ENCODE results near the gene ATP2B2. TPM values are rescaled to one million over a fixed set of nuclear protein-coding genes. Genes with fewer than 3 reads are reported as not detected.

ATP2B2 gene
- total and polyA plus RNA-seq, 2 of the 8 experiments (the other 6 are each of a cell fraction or from before 2014, with no cell fraction given) = 0.14 to 1.2 TPM

- no peak for TF ChIP-seq CHD7 (IDR thresholded peaks at IDR 0.05; ENCODE audit: insufficient replicate concordance, low read length)
- no peak for TF ChIP-seq SIRT6 (IDR thresholded peaks at IDR 0.05; ENCODE audit: low read length)
- TF ChIP-seq FOSL1 (IDR thresholded peaks at IDR 0.05; ENCODE audit: insufficient read depth, low read depth, low read length) = no peak
- TF ChIP-seq EP300 (IDR thresholded peaks at IDR 0.05; ENCODE audit: borderline replicate concordance in 1 of 2, low read depth in 2 of 2, low read length in 2 of 2) = no peak
- no peak for TF ChIP-seq YY1 (IDR thresholded peaks at IDR 0.05; ENCODE audit: low read depth, low read length)
- TF ChIP-seq SAP30 (IDR thresholded peaks at IDR 0.05; ENCODE audit: insufficient read depth, insufficient replicate concordance, low read length) = no peak
- TF ChIP-seq BRCA1 (IDR thresholded peaks at IDR 0.05; ENCODE audit: low read depth, low read length) = no peak
- no peak for TF ChIP-seq CTCF (IDR thresholded peaks at IDR 0.05; ENCODE audit: control extremely low read depth in 1 of 3, insufficient read depth in 1 of 3, low read depth in 1 of 3, low read length in 3 of 3)
- TF ChIP-seq KDM5A (IDR thresholded peaks at IDR 0.05; ENCODE audit: low read length) = no peak
- no peak for TF ChIP-seq POLR2A (IDR thresholded peaks at IDR 0.05; ENCODE audit: control extremely low read depth in 1 of 2, low read depth in 2 of 2, low read length in 2 of 2)
Observed at GRCh38 chr3:10430805-10431204, 74.6 kb downstream of the ATP2B2 start (continued).

Measured in H1 (cell line).